Adrenal gland (tissue), 12 donors: Measurements from ENCODE around the gene FCER1G. TPM values are rescaled to one million over a fixed set of nuclear protein-coding genes. Genes with fewer than 3 reads are reported as not detected.

ENCODE experiments used
- DNase-seq, 7 donors: peaks; one replicate each; pipeline ENCODE4 v3.0.0-alpha.2; 2019 to 2020
- H3K27ac ChIP-seq, 5 donors: fragments of 200-600 bp; sonication (generic) in 4 of 5; 1 replicate in 3 of 5; 2 replicates in 2 of 5; pipeline versions ENCODE4 v1.5.1 to v1.8.0; 2016 to 2020; ENCODE audit warnings: mild to moderate bottlenecking in 1 of 5
- H3K27me3 ChIP-seq: fragments of 200-600 bp; 2 replicates; pipeline ENCODE4 v1.8.0; 2021
- H3K36me3 ChIP-seq, 2 donors: fragments of 200-600 bp; replicated peaks in 1 of 2; 1 replicate in 1 of 2; 2 replicates in 1 of 2; pipeline versions ENCODE4 v1.5.1 to v1.8.0; 2018 to 2022
- H3K4me1 ChIP-seq, 2 donors: fragments of 200-600 bp; replicated peaks in 1 of 2; 1 replicate in 1 of 2; 2 replicates in 1 of 2; pipeline versions ENCODE4 v1.5.1 to v1.8.0; 2018 to 2021
- H3K4me3 ChIP-seq, 4 donors: fragments of 200-600 bp; sonication (generic) in 3 of 4; one replicate each; pipeline ENCODE4 v1.5.1; 2016 to 2018
- H3K9me3 ChIP-seq, 3 donors: fragments of 200-600 bp; sonication (generic) in 1 of 3; replicated peaks in 1 of 3; 1 replicate in 2 of 3; 2 replicates in 1 of 3; pipeline versions ENCODE4 v1.5.1 to v1.8.0; 2016 to 2021
- POLR2A ChIP-seq, 2 donors: fragments of 450-650 bp; IDR thresholded peaks; one replicate each; pipeline ENCODE4 v1.6.1; 2017; ENCODE audit warnings: antibody characterized with exemption in 2 of 2, mild to moderate bottlenecking in 2 of 2, moderate library complexity in 1 of 2
- WGBS, 4 donors: extraction: QIAGEN DNeasy Blood & Tissue Kit in 2 of 4; methylation state at CpG; one replicate each; pipeline versions ENCODE4 v1.1.5 to v1.1.7; 2013 to 2017; 5-methylcytosine and 5-hydroxymethylcytosine counted together
- intact Hi-C, 2 donors: fragments of 100-400 bp; cut with DNase I; formaldehyde crosslinking; loops; one replicate each; pipeline versions ENCODE4 v1.14.1 to v1.15.0; 2022 to 2023
- polyA plus RNA-seq, 3 donors: library from polyadenylated mRNA; stranded (reverse); fragments of 200-250 nt in 2 of 3; fragments of 350-450 nt in 1 of 3; fragmentation: Illumina TruSeq in 1 of 3; extraction: RNeasy Lipid Tissue Mini Kit (QIAGEN cat#74804) in 1 of 3; gene quantifications; one replicate each; pipeline ENCODE4 v1.2.3, GENCODE V29; 2013 to 2014
- total RNA-seq, 9 donors: library from RNA; depleted of rRNA in 4 of 9; stranded (reverse); fragments of >200 nt in 4 of 9; fragments of 120-200 nt in 1 of 9; fragmentation: NEBNext Ultra II Directional in 1 of 9; extraction: Animal tissue kit (Norgen Biotek cat#: 25700) in 1 of 9; gene quantifications; one replicate each; pipeline versions ENCODE4 v1.1.0 to v1.2.4, GENCODE V29; 2013 to 2023
- TF ChIP-seq, protein P1 (sequence below), 6 experiments: fragments of 450-650 bp in 4 of 6; fragments of 200-600 bp in 2 of 6; sonication (generic) in 1 of 6; IDR thresholded peaks; 1 replicate in 5 of 6; 2 replicates in 1 of 6; pipeline versions ENCODE4 v1.5.1 to v1.8.0; 2016 to 2021; ENCODE audit warnings: antibody characterized with exemption in 6 of 6, mild to moderate bottlenecking in 2 of 6, moderate library complexity in 1 of 6
- donor health status: healthy with polysubstance abuse.
- donor health status: Bipolar disorder and iron deficiency.
- donor health status: DM: yes; HTN: yes; CAD: no.
- donor health status: DM: no; HTN: no; CAD: no.
- donor health status: DM: no; HTN: no; CAD: no.
- donor health status: DM: yes; HTN: yes; CAD: no.

FCER1G gene
- total and polyA plus RNA-seq, 12 donors = 5.5 to 239 (median 116) TPM

- DNase-seq = peak in 1 of 7 donors; percentile 19
- Histone ChIP-seq H3K9me3 (no peaks in the 10 kb centered on the region), H3K4me3 (no peak overlapping the region), H3K4me1 (peaks cover 35 to 71% of the 10 kb centered on the region in 2 donors), H3K36me3 (peaks cover 0 to 13% of the 10 kb centered on the region in 2 donors), H3K27ac (peak overlapping the region in 4 of 5 donors; percentile 86 to 99 (median 95)), H3K27me3 (no peaks in the 10 kb centered on the region)
- intact Hi-C loops = loop anchor here (10.0 kb wide), 2 partner anchors 175 to 185 kb away; no protein-coding TSS in a partner anchor
- TF ChIP-seq, protein P1, sequence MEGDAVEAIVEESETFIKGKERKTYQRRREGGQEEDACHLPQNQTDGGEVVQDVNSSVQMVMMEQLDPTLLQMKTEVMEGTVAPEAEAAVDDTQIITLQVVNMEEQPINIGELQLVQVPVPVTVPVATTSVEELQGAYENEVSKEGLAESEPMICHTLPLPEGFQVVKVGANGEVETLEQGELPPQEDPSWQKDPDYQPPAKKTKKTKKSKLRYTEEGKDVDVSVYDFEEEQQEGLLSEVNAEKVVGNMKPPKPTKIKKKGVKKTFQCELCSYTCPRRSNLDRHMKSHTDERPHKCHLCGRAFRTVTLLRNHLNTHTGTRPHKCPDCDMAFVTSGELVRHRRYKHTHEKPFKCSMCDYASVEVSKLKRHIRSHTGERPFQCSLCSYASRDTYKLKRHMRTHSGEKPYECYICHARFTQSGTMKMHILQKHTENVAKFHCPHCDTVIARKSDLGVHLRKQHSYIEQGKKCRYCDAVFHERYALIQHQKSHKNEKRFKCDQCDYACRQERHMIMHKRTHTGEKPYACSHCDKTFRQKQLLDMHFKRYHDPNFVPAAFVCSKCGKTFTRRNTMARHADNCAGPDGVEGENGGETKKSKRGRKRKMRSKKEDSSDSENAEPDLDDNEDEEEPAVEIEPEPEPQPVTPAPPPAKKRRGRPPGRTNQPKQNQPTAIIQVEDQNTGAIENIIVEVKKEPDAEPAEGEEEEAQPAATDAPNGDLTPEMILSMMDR (IDR thresholded peaks at IDR 0.05) = no peak
- no peak for TF ChIP-seq POLR2A (IDR thresholded peaks at IDR 0.05)
- 48 to 73% (median 60%) methylated on average over 5 of the region's 5 CpGs for whole genome bisulfite sequencing, 4 donors
Measured at GRCh38 chr1:161199506-161200139, 15.5 kb upstream of the FCER1G start.

DNA sequence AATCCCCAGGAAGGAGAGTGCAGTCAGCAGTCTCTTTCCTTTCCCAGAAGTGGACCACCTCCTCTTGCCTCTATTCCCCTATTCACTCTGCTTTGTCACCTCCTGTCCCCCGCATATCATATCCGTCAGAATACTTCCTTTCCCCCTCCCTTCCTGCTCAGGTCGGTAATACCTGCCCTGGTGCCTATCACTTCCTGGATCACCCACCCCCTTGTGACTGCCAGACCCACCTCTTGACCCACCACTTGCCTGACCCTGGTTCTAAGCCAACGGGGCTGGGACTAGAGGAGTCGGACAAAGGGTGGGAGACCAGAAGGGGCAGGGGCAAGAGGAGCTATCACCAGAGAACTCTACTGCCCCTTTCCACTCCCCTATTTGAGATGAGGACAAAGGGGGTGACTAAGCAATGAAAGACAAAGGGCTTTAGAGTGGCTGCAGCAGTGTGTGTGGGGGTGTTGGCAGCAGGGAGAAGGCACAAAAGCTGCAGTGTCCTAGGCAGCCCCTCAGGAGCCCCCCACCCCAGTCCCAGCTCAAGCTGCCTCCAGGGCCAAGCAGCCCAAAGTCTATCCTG, 14.6 kb upstream of the FCER1G start:
- no peaks in the 10 kb centered on the region for H3K27me3 ChIP-seq
- 58 to 70% (median 60%) methylated on average over 5 of the region's 5 CpGs for WGBS, 4 donors
- TF ChIP-seq, protein P1 (IDR thresholded peaks at IDR 0.05) = no peak
- no peak for TF ChIP-seq POLR2A (IDR thresholded peaks at IDR 0.05)
- no peak overlapping the region for H3K4me3 ChIP-seq
- peaks cover 35 to 75% of the 10 kb centered on the region in 2 donors for H3K4me1 ChIP-seq
- no peaks in the 10 kb centered on the region for H3K9me3 ChIP-seq
- DNase-seq = peak in 1 of 7 donors; percentile 19
- peak overlapping the region; percentile 86 to 99 (median 93) for H3K27ac ChIP-seq
- intact Hi-C loops = no loop called here
- H3K36me3 ChIP-seq = peaks cover 0 to 20% of the 10 kb centered on the region in 2 donors

DNA sequence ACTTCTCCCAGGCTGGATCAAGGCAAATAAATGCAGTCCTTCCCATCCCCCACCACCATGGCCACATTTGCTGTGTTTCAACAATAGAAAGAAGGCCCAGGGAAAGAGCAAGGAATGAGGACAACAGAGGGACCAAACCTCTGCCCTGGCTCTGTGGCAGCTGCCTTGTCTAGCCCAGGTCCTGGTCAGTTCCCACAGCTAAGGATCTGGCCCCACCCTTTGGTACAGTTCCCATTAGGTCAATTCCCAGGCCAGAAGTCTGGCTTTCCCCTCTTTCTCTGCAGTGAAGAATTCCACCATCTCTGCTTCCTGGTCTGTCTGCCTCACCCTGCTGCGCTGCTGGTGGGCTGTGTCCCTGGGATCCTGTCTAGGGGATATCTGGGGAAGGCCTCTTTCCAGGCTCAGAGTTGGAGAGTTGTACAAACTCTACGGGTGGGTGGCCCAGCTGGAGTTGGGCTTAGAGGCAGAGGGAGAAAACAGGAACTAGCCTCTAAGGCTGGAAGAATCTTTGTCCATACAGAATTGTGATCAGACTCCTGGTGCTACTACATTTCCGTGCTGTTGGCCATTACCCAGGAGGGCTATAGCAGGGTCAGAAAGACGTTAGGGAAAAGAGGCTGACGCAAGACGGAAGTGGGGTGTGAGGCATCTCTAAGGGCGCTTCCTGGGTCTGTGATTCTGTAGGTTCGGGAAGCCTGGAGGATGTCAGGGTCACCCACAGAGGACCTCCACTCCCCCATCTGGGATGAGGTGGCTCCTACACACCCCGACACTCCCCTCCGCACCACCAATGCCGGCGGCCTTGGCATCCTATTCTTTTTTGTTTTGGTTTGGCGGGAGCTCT, 13.9 kb upstream of the FCER1G start:
- Histone ChIP-seq H3K4me3 (peak overlapping the region in 2 of 4 donors; percentile 68 to 78), H3K36me3 (peaks cover 0 to 23% of the 10 kb centered on the region in 2 donors), H3K4me1 (peaks cover 42 to 80% of the 10 kb centered on the region in 2 donors), H3K27me3 (no peaks in the 10 kb centered on the region), H3K27ac (peak overlapping the region; percentile 86 to 99 (median 93)), H3K9me3 (no peaks in the 10 kb centered on the region)
- DNase-seq = peak in 6 of 7 donors; percentile 68 to 86 (median 72)
- 36 to 50% (median 44%) methylated on average over 12 to 13 of the region's 13 CpGs for WGBS, 4 donors
- no peak for TF ChIP-seq POLR2A (IDR thresholded peaks at IDR 0.05)
- TF ChIP-seq, protein P1 (IDR thresholded peaks at IDR 0.05) = no peak
- intact Hi-C loops = no loop called here
